Gastrocnemius medialis (tissue), 4 donors: Measurements from ENCODE around the gene SP6. TPM values are rescaled to one million over a fixed set of nuclear protein-coding genes. Genes with fewer than 3 reads are reported as not detected.
A peak's percentile ranks its signal among the peaks of the same experiment; 100 is the strongest.

Experiments used
- ATAC-seq, 2 donors: fragments of 150-250 bp; one replicate each; pipeline ENCODE4 v1.9.1; 2016
- DNase-seq, 2 donors: peaks; one replicate each; pipeline ENCODE4 v3.0.0-alpha.2; 2019
- H3K27ac ChIP-seq, 4 donors: fragments of 200-600 bp; sonication (generic); 1 replicate in 1 of 4; 2 replicates in 3 of 4; pipeline ENCODE4 v1.5.1; 2016 to 2018; ENCODE audit warnings: mild to moderate bottlenecking in 2 of 4, moderate library complexity in 1 of 4
- H3K27me3 ChIP-seq, 3 donors: fragments of 200-600 bp; sonication (generic) in 2 of 3; 1 replicate in 1 of 3; 2 replicates in 2 of 3; pipeline versions ENCODE4 v1.5.1 to v1.6.0; 2016 to 2019; ENCODE audit warnings: mild to moderate bottlenecking in 1 of 3, moderate library complexity in 1 of 3
- H3K36me3 ChIP-seq, 2 donors: fragments of 200-600 bp; sonication (generic) in 1 of 2; one replicate each; pipeline ENCODE4 v1.5.1; 2017 to 2018
- H3K4me1 ChIP-seq, 2 donors: fragments of 200-600 bp; sonication (generic) in 1 of 2; one replicate each; pipeline ENCODE4 v1.5.1; 2016 to 2017; ENCODE audit warnings: mild to moderate bottlenecking in 2 of 2
- H3K4me3 ChIP-seq, 4 donors: fragments of 200-600 bp; sonication (generic) in 3 of 4; 1 replicate in 1 of 4; 2 replicates in 3 of 4; pipeline ENCODE4 v1.5.1; 2016 to 2019; ENCODE audit warnings: mild to moderate bottlenecking in 2 of 4
- H3K9me3 ChIP-seq, 3 donors: fragments of 200-600 bp; sonication (generic) in 2 of 3; 1 replicate in 1 of 3; 2 replicates in 2 of 3; pipeline ENCODE4 v1.5.1; 2016 to 2019
- POLR2A ChIP-seq, 2 donors: fragments of 450-650 bp; IDR thresholded peaks; one replicate each; pipeline ENCODE4 v1.6.1; 2017; ENCODE audit warnings: antibody characterized with exemption in 2 of 2, mild to moderate bottlenecking in 2 of 2, moderate library complexity in 2 of 2
- in situ Hi-C, 4 donors: fragments of 200-750 bp; cut with MboI; loops; one replicate each; pipeline versions ENCODE4 v1.15.0 to v1.8.0; 2017; ENCODE audit warnings: low sequenced_read_pairs in 4 of 4
- intact Hi-C: fragments of 100-400 bp; cut with DNase I; formaldehyde crosslinking; loops from one replicate; pipeline ENCODE4 v1.15.1; 2023; ENCODE audit warnings: low total_unique reads
- total RNA-seq, 4 donors: library from RNA; depleted of rRNA; stranded (reverse); fragments of >200 nt; gene quantifications; one replicate each; pipeline versions ENCODE4 v1.1.0 to v1.2.3, GENCODE V29; 2016
- TF ChIP-seq, protein P1 (sequence below), 5 experiments: fragments of 450-650 bp in 3 of 5; fragments of 200-600 bp in 2 of 5; sonication (generic) in 2 of 5; IDR thresholded peaks in 4 of 5; conservative IDR thresholded peaks in 1 of 5; 1 replicate in 4 of 5; 2 replicates in 1 of 5; pipeline ENCODE4 v1.5.1; 2016 to 2019; ENCODE audit warnings: antibody characterized with exemption in 5 of 5, mild to moderate bottlenecking in 3 of 5, moderate library complexity in 3 of 5

SP6 gene
- total RNA-seq, 4 donors from 2014 or later, result 0.16 TPM; not detected in 3

GRCh38 chr17:47803751-47804150, 47.2 kb downstream of the SP6 start:
- intact Hi-C loops, result loop anchor here (5.0 to 10.0 kb wide), 2 partner anchors 109 to 141 kb away; partner anchors contain the start of gene TBKBP1
- Histone ChIP-seq H3K36me3 (peaks cover 0 to 6% of the 10 kb centered on the region in 2 donors), H3K4me3 (no peak overlapping the region), H3K27ac (no peak overlapping the region), H3K9me3 (no peaks in the 10 kb centered on the region), H3K4me1 (peaks cover 0 to 23% of the 10 kb centered on the region in 2 donors), H3K27me3 (no peaks in the 10 kb centered on the region)
- in situ Hi-C loops, result loop anchor here in 1 of 4 donors (10.0 kb wide), 1 partner anchor 109 kb away; the partner anchor contains the start of gene TBKBP1
- DNase-seq (no peak), ATAC-seq (no peak)
- TF ChIP-seq, protein P1, sequence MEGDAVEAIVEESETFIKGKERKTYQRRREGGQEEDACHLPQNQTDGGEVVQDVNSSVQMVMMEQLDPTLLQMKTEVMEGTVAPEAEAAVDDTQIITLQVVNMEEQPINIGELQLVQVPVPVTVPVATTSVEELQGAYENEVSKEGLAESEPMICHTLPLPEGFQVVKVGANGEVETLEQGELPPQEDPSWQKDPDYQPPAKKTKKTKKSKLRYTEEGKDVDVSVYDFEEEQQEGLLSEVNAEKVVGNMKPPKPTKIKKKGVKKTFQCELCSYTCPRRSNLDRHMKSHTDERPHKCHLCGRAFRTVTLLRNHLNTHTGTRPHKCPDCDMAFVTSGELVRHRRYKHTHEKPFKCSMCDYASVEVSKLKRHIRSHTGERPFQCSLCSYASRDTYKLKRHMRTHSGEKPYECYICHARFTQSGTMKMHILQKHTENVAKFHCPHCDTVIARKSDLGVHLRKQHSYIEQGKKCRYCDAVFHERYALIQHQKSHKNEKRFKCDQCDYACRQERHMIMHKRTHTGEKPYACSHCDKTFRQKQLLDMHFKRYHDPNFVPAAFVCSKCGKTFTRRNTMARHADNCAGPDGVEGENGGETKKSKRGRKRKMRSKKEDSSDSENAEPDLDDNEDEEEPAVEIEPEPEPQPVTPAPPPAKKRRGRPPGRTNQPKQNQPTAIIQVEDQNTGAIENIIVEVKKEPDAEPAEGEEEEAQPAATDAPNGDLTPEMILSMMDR (IDR thresholded peaks at IDR 0.05 in 4 of 5, conservative IDR thresholded peaks at IDR 0.05 in 1 of 5), result no peak
- TF ChIP-seq POLR2A (IDR thresholded peaks at IDR 0.05), result no peak

DNA sequence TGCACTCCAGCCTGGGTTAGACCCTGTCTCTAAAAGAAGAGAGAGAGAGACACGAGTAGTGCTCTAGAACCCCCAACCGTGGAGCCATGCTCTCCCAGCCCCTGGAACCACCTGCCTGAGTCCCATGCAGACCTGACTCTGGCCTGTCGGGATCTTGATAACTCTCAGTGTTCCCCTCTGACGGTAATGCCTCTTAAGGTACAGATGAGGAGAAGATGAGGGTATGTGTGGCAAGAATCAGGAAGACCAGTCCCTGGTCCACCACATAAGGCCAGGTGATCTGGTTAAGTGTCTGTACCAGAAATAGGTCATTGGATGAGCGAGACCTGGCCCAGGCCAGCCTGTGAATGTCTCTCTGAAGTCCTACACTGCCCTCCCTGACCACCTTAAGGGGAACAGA, 47.8 kb downstream of the SP6 start:
- no peak for ATAC-seq
- no peak for TF ChIP-seq POLR2A (IDR thresholded peaks at IDR 0.05)
- TF ChIP-seq, protein P1 (IDR thresholded peaks at IDR 0.05 in 4 of 5, conservative IDR thresholded peaks at IDR 0.05 in 1 of 5), result no peak
- H3K27ac ChIP-seq, result no peak overlapping the region
- H3K4me3 ChIP-seq, result no peak overlapping the region
- H3K36me3 ChIP-seq, result peaks cover 0 to 5% of the 10 kb centered on the region in 2 donors
- no peaks in the 10 kb centered on the region for H3K9me3 ChIP-seq
- intact Hi-C loops, result loop anchor here (5.0 to 10.0 kb wide), 2 partner anchors 108 to 141 kb away; partner anchors contain the start of gene TBKBP1
- in situ Hi-C loops, result loop anchor here in 1 of 4 donors (10.0 kb wide), 1 partner anchor 108 kb away; the partner anchor contains the start of gene TBKBP1
- no peaks in the 10 kb centered on the region for H3K27me3 ChIP-seq
- H3K4me1 ChIP-seq, result peaks cover 0 to 23% of the 10 kb centered on the region in 2 donors
- no peak for DNase-seq

- H3K27me3 ChIP-seq, result no peaks in the 10 kb centered on the region
- no peak overlapping the region for H3K4me3 ChIP-seq
- intact Hi-C loops, result loop anchor here (5.0 to 10.0 kb wide), 2 partner anchors 108 to 140 kb away; partner anchors contain the start of gene TBKBP1
- H3K27ac ChIP-seq, result no peak overlapping the region
- ATAC-seq, result peak; percentile 50 to 61
- DNase-seq, result peak in 1 of 2 donors; percentile 40
- no peaks in the 10 kb centered on the region for H3K36me3 ChIP-seq
- H3K9me3 ChIP-seq, result no peaks in the 10 kb centered on the region
- H3K4me1 ChIP-seq, result peaks cover 0 to 19% of the 10 kb centered on the region in 2 donors
- TF ChIP-seq POLR2A (IDR thresholded peaks at IDR 0.05), result no peak
- TF ChIP-seq, protein P1 (IDR thresholded peaks at IDR 0.05 in 4 of 5, conservative IDR thresholded peaks at IDR 0.05 in 1 of 5), result peak; percentile 28 to 56 (median 45)
- in situ Hi-C loops, result loop anchor here in 1 of 4 donors (10.0 kb wide), 1 partner anchor 108 kb away; the partner anchor contains the start of gene TBKBP1
Measured at GRCh38 chr17:47802341-47803022, 48.5 kb downstream of the SP6 start.

DNA sequence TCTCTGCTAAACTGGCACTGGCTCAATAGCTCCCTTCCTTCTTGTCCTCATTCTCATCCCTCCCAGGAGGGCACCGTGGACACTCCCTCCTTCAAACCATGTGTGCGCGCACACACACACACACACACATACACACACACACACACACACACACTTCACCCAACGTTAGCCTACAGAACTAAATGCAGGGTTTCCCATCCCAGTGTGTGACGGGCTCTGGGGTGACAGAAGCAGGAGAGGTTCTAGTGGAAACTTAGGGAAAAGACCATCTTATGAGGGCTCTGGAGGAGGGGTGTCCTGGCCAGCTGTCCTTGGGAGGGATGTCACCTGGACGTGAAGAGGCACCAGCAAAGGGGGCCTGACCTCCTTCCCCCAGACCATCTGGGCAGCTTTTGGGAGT, 49.1 kb downstream of the SP6 start:
- DNase-seq, result no peak
- Histone ChIP-seq H3K4me1 (peaks cover 0 to 14% of the 10 kb centered on the region in 2 donors), H3K9me3 (no peaks in the 10 kb centered on the region), H3K27ac (no peak overlapping the region), H3K27me3 (no peaks in the 10 kb centered on the region), H3K36me3 (no peaks in the 10 kb centered on the region), H3K4me3 (no peak overlapping the region)
- intact Hi-C loops, result loop anchor here (5.0 to 10.0 kb wide), 2 partner anchors 107 to 140 kb away; partner anchors contain the start of gene TBKBP1
- in situ Hi-C loops, result loop anchor here in 1 of 4 donors (10.0 kb wide), 1 partner anchor 107 kb away; the partner anchor contains the start of gene TBKBP1
- no peak for TF ChIP-seq POLR2A (IDR thresholded peaks at IDR 0.05)
- TF ChIP-seq, protein P1 (IDR thresholded peaks at IDR 0.05 in 4 of 5, conservative IDR thresholded peaks at IDR 0.05 in 1 of 5), result no peak
- ATAC-seq, result no peak
